ENCODE data around the gene RAB35. TPM values are rescaled to one million over a fixed set of nuclear protein-coding genes. Genes with fewer than 3 reads are reported as not detected.

RAB35 gene
- total RNA-seq, 2 experiments from 2014 or later, result 53.8 to 54.3 TPM

DNA sequence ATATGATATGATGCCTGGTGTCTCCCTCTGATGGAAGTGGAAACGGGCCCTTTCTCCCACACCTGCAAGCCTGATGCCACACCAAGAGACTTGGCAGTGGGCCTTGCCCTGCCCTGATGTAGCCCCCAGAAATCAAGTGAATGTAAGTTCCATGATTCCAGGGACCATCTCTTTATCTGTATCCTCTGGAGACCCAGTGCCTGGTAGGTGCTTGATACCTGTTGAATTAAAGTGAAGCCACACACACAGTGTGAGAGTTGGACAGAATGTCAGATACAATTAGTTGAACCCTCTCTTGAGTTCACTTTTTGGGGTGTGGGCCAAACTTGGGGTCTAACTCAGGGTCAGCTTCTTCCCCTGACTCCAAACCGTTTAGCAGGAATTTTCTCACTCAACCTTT is 4.8 kb upstream of the RAB35 start:
- Mint-ChIP-seq H3K27ac (peak overlapping the region; percentile 28), H3K36me3 (peaks cover 19% of the 10 kb centered on the region), H3K9me3 (no peaks in the 10 kb centered on the region), H3K4me1 (peaks cover 59% of the 10 kb centered on the region), H3K4me3 (no peak overlapping the region), H3K27me3 (no peaks in the 10 kb centered on the region)
- DNase-seq, result no peak

DNA sequence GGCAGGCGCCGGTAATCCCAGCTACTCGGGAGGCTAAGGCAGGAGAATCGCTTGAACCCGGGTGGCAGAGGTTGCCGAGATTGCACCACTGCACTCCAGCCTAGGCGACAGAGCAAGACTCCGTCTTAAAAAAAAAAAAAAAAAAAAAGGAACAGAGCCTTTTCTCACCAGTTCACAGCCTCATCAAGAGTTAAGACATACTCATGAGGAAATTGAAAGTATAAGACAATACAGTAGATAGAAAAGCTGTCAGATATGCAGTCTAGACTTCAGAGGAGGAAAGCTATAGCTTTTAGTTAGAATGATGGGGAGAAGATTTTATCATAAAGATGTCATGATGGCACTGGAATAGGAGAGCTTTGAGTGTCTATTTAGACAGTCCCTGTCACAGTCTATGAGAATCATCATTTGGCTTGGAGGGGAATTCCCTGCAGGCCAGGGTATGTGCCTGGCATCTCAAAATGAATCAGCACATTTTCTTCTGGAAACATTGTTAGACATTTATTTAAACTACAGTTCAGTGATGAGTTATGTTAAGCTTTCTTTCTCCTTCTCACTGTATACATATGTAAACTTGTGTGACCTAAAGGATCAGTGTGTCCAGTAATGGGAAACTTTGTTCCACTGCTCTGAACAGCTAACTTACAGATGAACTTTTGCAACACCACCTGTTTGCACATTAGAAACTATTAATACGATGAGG is 2.9 kb upstream of the RAB35 start:
- Mint-ChIP-seq H3K27ac (peak overlapping the region; percentile 65), H3K4me3 (peak overlapping the region; percentile 15)

DNA sequence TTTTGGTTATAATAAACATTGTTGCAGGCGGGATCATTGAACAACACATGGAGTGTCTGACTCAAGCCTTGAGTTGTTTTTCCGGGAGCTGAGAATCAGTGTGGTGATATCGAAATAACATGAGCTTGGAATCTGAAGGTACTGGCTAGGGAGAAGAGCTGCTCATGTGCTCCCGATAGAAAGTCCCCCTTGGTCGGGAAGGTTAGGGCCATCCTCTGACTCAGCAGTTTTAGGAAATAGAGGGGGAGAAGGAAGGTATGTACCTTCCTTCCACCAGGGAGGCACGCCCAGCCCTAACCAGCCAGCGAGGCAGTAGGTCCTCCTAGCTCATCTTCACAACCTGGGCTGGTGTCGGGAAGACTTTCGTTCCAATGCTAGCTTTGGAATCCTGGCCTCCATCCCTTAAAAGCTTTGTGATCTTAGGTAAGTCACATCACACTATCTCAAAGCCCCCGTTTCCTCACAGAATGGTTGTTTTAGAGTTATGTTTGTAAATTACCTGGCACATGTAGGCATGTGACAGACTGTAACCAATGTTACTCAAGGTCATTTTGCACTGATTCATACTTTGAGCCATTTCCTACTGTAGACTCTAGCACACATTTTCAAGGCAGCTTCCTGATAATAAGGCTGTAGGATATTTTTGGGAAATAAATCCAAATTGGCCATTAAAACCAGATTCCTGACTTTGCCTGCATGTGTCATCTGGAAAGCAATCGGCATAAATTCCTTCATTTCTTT is 1.9 kb upstream of the RAB35 start:
- H3K27me3 Mint-ChIP-seq, result no peaks in the 10 kb centered on the region
- H3K9me3 Mint-ChIP-seq, result no peaks in the 10 kb centered on the region
- peaks cover 62% of the 10 kb centered on the region for H3K4me1 Mint-ChIP-seq
- H3K36me3 Mint-ChIP-seq, result peaks cover 29% of the 10 kb centered on the region
- no peak for DNase-seq
- H3K27ac Mint-ChIP-seq, result peak overlapping the region; percentile 86
- peak overlapping the region; percentile 93 for H3K4me3 Mint-ChIP-seq

More for the DNA sequence above, 2.9 kb upstream of the RAB35 start:
- Mint-ChIP-seq H3K27me3 (no peaks in the 10 kb centered on the region), H3K9me3 (no peaks in the 10 kb centered on the region), H3K4me1 (peaks cover 67% of the 10 kb centered on the region), H3K36me3 (peaks cover 26% of the 10 kb centered on the region)
- DNase-seq, result peak; percentile 38

DNA sequence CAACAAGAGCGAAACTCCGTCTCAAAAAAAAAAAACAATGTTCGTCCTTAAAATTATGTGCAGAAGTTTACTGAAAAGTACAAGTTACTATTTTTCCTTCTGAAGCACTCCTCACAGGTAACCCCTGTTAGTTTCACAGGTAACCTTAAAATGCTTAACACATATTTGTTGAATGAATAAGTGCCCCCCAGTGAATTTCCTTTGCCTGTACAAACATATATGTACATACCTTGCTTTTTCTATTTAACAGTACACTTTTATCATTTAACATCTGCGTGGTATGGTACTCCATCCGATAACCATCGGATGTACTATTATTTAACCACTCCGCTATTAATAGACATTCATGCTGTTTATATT is 1.4 kb upstream of the RAB35 start:
- Mint-ChIP-seq H3K27ac (peak overlapping the region; percentile 86), H3K27me3 (no peaks in the 10 kb centered on the region), H3K4me3 (peak overlapping the region; percentile 93), H3K9me3 (no peaks in the 10 kb centered on the region), H3K36me3 (peaks cover 34% of the 10 kb centered on the region), H3K4me1 (peaks cover 64% of the 10 kb centered on the region)
- DNase-seq, result no peak

DNA sequence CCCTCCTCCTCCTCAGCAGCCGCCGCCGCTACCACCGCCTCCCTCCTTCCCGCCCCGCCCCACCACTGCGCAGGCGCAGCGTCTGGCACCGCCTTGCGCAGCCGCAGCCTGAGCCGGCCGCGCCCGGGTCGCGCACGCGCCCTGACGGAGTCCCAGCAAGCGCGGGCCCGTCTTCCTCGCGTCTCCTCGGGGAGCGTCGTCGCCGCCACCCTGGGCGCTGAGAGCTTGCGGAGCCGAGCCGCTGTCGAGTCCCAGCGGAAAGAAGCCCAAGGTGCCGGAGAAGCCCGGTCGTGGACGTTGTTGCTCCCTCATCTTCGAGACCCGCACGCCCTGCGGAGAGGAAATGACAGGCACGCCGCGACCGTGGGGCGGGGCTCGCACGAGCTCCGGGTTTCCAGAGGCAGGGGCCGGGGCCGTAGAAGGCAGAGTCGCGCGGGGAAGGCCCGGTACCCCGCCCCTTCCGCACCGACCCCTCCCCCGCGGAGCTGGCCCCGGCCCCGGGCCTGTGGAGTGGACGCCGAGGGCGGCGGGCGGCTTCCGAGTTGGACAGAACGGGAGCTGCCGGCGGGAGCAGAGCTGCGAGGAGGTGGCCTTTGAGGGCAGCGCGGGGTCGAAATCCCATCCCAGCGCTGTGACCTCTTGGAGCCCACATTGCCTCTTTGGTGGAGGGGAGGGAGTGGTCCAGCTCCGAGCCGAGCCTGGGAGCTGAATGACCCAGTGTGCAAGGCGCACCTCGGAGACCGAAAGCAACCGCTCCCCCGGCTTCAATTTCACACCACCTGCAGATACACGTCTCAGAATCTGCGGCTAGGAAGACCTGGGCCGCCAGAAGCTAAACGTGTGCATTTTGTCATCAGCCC is 469 bp upstream of the RAB35 start:
- H3K36me3 Mint-ChIP-seq, result peaks cover 40% of the 10 kb centered on the region
- H3K27me3 Mint-ChIP-seq, result no peaks in the 10 kb centered on the region
- peak; percentile 99 for DNase-seq
- H3K4me1 Mint-ChIP-seq, result peaks cover 65% of the 10 kb centered on the region
- H3K27ac Mint-ChIP-seq, result peak overlapping the region; percentile 86
- H3K4me3 Mint-ChIP-seq, result peak overlapping the region; percentile 93
- no peaks in the 10 kb centered on the region for H3K9me3 Mint-ChIP-seq

DNA sequence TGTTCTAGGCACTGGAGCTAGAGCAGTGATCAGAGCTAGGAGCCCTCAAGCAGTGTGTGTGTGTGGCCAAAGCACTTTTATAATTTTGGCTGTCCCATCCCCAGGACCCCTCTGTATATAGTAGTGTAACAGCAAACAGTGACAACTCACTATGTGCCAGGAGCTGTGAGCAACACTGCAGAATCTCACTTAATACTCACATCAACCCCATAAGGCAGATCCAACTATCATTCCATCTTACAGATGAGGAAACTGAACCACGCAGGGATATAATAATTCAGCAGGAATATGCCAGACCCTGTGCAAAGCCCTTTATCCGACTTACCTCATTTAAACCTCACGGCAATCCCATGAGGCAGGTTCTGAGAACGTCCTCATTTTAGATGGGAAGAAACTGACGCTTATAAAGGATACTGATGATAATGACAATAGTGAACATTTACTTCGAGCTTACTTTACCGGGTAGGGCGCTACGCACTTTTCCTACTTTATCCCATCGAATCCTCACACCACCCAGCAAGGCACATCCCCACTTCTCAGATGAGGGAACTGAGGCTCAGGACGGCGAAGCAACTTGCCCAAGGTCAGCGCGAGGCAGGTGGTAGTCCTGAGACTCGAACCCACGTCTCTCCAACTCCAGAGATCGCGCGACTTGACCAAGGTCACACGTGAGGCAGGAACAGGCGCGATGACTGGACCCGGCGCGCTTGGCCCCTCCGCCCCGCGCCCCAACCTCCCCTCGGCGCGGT is 687 bp downstream of the RAB35 start:
- Mint-ChIP-seq H3K4me1 (peaks cover 61% of the 10 kb centered on the region), H3K36me3 (peaks cover 40% of the 10 kb centered on the region), H3K4me3 (peak overlapping the region; percentile 98), H3K27ac (peak overlapping the region; percentile 90), H3K27me3 (no peaks in the 10 kb centered on the region), H3K9me3 (no peaks in the 10 kb centered on the region)
- no peak for DNase-seq

DNA sequence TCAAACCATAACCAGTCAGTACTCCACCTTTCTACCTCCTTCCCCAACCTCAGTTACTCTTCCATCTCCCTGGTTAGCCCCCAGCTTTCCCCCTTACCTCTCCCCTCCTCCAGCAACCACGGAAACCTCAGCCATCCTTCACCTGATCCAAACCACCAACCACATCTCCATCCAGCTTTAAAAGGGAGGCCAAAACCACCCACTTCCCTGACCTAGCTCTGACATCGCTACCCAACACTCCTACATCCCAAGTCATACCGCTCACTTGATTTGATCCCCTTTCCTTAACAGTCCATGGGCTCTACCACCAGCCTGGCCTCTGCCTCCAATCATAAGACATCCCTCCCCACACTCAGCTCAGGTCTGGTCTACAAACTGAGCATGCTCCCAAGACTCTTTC is 1.5 kb downstream of the RAB35 start:
- no peak for DNase-seq
- Mint-ChIP-seq H3K27ac (no peak overlapping the region), H3K36me3 (peaks cover 40% of the 10 kb centered on the region), H3K4me3 (peak overlapping the region; percentile 98), H3K4me1 (peaks cover 61% of the 10 kb centered on the region), H3K9me3 (no peaks in the 10 kb centered on the region), H3K27me3 (no peaks in the 10 kb centered on the region)

DNA sequence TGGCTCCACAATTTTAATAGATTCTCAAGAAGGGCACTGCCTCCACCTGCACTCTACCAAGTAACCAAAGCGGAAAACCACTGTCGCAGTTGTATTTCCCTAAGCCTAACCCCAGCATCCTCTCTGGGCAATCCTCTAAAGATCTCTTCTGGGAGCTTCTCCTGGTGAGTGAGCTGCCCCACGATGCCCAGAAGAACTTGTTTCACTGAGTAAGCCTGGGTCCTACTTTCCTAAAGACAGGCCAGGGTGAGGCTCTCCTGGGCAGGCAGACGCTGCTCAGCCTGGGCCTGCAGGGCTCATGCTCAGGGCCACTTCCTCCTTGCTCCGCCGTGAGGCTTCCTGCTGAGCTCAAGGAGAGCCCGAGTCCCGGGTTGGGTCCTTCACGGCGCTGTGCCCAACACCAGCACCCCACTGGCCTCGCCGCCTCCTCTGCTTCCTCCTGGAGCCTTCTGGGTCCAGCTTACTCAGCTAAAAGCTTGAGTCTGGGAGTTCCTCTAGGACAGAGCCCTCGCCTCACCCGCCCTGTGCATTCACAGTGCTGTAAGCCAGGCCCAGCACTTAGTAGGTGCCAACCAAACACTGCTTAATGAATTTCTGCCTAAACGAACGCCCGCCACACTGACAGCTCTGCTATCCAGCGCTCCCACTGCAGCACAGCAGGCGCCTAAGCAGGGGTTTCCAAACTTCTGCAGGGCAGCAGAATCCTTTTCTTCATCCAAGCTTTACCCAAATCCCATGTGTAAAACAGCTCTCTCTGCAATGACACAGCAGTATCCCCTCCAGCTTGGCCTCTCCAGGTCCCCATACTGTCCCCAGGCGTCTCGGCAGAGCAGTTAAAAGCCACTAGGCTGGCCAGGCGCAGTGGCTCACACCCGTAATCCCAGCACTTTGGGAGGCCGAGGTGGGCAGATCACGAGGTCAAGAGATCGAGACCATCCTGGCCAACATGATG is 5.7 kb downstream of the RAB35 start:
- Mint-ChIP-seq H3K36me3 (peaks cover 24% of the 10 kb centered on the region), H3K4me3 (peak overlapping the region; percentile 59), H3K27ac (peak overlapping the region; percentile 76), H3K27me3 (no peaks in the 10 kb centered on the region), H3K9me3 (no peaks in the 10 kb centered on the region), H3K4me1 (peaks cover 47% of the 10 kb centered on the region)
- peak; percentile 46 for DNase-seq

DNA sequence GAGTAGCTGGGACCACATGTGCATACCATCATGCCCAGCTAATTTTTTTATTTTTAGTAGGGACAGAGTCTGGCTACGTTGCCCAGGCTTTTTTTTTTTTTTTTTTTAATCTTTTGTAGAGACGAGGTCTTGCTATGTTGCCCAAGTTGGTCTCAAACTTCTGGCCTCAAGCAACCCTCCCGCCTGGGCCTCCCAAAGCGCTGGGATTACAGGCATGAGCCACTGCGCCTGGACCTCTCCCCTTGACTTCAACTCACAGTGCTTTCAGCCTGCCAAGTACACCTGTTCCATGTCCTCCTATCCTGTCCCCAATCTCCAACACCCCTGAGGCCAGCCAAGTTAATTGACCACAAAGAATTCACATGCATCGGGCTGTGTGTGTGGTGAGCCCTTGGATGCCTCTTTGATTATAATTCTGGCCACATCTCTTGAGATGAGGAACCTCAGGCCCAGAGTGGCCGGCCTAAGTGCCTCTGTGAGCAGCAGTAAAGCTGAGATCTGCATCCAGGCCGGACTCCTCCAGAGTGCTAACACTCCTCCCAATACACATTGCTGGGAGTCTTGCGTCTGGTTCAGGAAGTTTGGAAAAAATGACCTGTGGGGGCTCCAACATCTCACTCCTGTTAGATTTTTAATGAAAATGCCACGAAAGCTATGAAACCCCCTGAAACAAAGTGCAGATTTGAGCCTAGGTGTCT is 6.8 kb downstream of the RAB35 start:
- DNase-seq, result no peak
- Mint-ChIP-seq H3K4me3 (no peak overlapping the region), H3K27me3 (no peaks in the 10 kb centered on the region), H3K36me3 (peaks cover 24% of the 10 kb centered on the region), H3K27ac (no peak overlapping the region), H3K9me3 (no peaks in the 10 kb centered on the region), H3K4me1 (peaks cover 38% of the 10 kb centered on the region)

DNA sequence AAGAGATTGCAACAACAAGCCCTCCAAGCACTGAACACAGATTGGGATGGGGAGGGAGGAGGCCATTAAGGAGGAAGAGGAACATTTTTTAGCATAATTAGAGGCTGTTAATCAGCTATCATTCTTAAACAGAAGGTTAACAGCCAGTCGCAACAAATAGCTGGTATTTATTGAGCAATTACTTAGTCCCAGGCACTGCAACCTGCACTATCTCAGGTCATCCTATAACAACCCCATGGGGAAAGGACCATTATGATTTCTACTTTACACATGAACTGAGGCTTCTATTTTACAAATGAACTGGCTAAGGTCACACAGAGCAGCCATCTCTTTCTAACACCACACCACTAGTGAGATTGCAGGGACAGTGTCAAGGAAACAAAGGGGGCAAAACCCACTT is 10.4 kb downstream of the RAB35 start:
- Mint-ChIP-seq H3K4me3 (no peak overlapping the region), H3K27me3 (no peaks in the 10 kb centered on the region), H3K9me3 (no peaks in the 10 kb centered on the region), H3K36me3 (peaks cover 10% of the 10 kb centered on the region), H3K4me1 (peaks cover 25% of the 10 kb centered on the region), H3K27ac (no peak overlapping the region)
- DNase-seq, result no peak

DNA sequence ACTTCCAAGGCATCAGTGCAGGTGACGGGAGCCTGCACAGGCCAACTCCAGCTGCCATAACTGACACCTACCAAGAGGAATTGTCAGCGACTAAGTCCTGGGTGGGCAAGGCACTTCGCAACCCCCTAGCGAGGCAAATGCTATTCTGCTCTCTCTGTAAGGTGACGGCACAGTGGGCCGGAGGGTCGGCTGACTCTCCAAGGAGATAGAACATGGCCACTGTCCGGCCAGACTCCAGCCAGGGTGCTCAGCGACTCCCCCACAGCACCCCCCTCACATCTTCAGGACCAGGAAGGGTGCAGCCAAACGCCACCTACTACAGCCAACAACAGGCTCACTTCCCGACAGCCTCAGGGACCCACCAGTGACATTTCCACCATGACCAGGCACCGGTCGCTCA is 13.2 kb downstream of the RAB35 start:
- no peak for DNase-seq
- no peaks in the 10 kb centered on the region for H3K9me3 Mint-ChIP-seq
- no peaks in the 10 kb centered on the region for H3K27me3 Mint-ChIP-seq
- H3K36me3 Mint-ChIP-seq, result peaks cover 10% of the 10 kb centered on the region
- peaks cover 8% of the 10 kb centered on the region for H3K4me1 Mint-ChIP-seq
- H3K4me3 Mint-ChIP-seq, result no peak overlapping the region
- no peak overlapping the region for H3K27ac Mint-ChIP-seq

DNA sequence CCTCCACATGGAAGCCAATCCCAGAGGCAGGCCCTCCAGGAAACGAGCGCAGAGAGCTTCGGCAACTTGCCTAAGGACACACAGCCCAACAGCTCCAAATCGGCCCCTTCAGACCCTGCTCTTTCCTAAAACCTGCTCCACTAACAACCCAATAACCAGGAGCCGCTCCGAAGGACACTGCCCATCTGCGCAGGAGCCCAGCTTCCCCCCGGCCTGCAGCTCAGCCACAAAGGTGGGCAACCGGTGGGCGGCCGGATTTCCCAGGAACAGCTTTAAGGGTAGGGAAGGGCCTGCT is 13.6 kb downstream of the RAB35 start:
- no peaks in the 10 kb centered on the region for H3K27me3 Mint-ChIP-seq
- H3K4me3 Mint-ChIP-seq, result no peak overlapping the region
- peaks cover 8% of the 10 kb centered on the region for H3K4me1 Mint-ChIP-seq
- peaks cover 12% of the 10 kb centered on the region for H3K36me3 Mint-ChIP-seq
- H3K27ac Mint-ChIP-seq, result no peak overlapping the region
- no peak for DNase-seq
- no peaks in the 10 kb centered on the region for H3K9me3 Mint-ChIP-seq

DNA sequence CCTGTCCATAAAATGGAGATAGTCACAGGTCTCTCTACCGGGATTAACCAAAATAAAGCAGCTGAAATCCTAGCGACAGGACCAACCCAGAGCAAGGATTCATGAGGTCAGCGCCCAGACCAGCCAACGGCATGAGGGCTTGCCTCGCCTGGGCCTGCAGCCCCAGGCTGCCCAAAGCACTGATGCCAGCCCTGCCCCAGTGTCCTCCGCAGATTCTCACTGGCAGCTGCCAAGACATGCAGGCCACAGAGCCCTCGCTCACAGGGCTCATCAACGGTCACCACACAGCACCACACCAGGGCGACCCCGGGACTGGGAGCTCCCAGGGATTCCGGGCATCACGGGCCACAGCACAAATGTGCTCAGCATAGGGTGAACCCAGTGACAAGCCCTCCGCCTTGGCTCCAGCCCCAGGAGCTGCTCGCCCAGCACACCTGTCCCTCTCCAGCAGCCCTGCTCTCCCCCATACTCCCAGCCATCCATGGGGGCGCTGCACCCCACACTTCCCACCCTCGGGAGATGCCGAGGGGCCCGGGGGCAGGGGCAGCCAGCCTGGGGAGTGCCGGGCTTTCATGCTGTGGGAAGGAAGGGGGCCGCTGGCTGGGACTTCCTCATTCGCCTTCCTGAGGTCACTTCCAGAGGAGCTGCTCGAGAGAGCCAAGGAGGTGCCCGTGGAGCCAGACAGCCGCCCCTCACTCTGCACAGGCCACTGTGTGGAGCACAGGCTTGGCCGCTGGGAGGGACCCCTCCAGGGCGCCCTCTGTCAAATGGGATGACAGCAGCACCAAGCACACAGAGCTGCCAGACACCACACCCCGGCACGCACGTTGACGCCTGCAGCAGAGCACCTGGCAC is 14.1 kb downstream of the RAB35 start:
- no peak for DNase-seq
- H3K4me3 Mint-ChIP-seq, result no peak overlapping the region
- H3K36me3 Mint-ChIP-seq, result peaks cover 13% of the 10 kb centered on the region
- H3K27me3 Mint-ChIP-seq, result no peaks in the 10 kb centered on the region
- H3K4me1 Mint-ChIP-seq, result peaks cover 5% of the 10 kb centered on the region
- H3K9me3 Mint-ChIP-seq, result no peaks in the 10 kb centered on the region
- H3K27ac Mint-ChIP-seq, result no peak overlapping the region
